Measurements from ENCODE around the gene FBXW12. TPM values are rescaled to one million over a fixed set of nuclear protein-coding genes. Genes with fewer than 3 reads are reported as not detected.
"Not testable (repeated sequence)": the region's sequence is repeated elsewhere in the genome, so short reads cannot be mapped to it uniquely, and the experiment has no call there.

The FBXW12 gene, protein sequence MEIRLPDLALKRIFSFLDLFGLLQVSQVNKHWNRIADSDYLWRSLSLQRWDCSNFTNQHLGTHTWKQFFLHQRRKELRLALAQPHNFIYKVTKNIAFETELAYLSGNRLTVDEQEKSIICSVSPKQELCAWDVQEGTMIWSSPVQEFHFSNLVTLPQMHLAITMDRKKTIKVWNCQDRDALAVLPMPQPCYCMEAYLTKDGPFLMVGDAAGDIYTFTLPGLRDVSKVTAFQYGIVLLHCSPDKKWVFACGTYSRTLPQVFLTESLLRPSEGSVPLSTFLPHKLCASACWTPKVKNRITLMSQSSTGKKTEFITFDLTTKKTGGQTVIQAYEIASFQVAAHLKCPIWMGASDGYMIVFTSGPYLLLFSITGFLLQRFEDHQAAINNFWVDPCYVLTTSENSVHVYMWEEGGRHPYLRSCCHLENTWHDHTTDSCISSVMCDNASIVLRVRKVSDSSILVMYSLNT
- total RNA-seq: not detected in 2 replicates

DNA sequence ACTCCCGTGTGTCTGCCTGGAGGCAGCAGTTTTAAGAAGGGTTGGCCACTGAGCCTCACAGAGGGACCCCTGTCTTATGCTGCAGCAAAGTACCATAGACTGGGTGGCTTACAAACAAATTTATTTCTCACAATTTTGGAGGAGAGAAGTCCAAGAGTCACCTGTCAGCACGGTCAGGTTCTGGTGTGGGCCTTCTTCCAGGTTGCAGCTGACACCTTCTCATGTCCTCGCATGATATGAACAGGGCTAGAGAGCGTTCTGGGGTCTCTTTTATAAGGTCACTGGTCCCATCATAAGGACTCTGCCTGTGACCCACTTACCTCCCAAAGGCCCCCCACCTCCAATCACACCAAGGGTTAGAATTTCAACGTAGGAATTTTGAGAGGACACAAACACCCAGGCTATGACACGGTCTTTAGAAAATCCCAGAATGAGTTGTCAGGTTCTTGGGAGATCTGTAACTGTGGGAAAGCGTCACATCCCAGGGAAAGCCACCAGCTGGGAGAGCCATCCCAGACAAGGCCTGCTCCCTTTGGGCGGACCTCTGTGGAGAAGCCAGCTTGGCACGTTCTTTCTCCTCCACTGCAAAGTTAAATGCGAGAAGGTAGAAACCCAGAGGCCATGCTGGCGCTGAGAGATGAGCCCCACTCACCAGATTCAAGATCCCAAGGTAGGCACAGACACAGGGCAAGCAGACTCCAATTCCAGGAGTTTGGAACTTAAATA is at the start of gene FBXW12:
Gene FBXW12, plus strand, starts transcription at position 569 of the 726 bp plus-strand sequence. CDS start 549 bp downstream, outside the sequence.
- DNase-seq (ENCODE audit: extremely low read depth, low read depth, low spot score): no peak

DNA sequence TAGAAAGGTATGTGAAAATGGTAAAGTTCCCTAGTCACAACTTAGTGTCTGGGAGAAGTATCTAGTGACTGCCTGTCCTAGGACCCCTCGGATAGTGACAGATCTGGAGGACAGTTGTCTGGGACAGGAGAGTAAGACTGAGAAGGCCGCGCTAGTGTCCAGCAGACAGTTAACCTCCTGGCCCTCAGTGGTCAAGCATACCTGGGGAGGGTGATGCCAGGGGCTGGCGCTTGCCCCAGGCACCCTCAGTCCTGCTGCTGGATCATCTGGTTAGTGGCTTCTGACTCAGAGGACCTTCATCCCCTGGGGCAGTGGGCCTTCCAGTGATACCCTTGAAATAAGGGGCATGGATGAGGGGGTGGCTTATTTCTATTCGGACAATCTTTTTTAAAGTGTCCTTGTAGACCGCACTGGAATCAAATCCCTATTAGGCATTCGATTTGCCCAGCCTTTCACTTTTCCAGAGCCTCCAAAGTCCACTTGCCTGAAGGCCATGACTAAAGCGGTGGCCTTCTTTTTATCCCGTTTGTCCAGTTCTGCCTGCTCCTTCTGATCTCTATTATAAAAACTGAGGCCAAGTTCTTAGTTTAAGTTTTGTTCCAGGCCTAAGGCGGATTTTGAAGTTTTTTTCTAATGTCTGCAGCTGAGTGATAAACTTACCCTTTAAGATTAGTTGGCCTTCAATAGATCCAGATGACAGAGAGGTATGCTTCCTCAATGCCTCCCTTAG is 40.1 kb upstream of the FBXW12 start:
- DNase-seq (ENCODE audit: extremely low read depth, low read depth, low spot score): not testable (repeated sequence)

DNA sequence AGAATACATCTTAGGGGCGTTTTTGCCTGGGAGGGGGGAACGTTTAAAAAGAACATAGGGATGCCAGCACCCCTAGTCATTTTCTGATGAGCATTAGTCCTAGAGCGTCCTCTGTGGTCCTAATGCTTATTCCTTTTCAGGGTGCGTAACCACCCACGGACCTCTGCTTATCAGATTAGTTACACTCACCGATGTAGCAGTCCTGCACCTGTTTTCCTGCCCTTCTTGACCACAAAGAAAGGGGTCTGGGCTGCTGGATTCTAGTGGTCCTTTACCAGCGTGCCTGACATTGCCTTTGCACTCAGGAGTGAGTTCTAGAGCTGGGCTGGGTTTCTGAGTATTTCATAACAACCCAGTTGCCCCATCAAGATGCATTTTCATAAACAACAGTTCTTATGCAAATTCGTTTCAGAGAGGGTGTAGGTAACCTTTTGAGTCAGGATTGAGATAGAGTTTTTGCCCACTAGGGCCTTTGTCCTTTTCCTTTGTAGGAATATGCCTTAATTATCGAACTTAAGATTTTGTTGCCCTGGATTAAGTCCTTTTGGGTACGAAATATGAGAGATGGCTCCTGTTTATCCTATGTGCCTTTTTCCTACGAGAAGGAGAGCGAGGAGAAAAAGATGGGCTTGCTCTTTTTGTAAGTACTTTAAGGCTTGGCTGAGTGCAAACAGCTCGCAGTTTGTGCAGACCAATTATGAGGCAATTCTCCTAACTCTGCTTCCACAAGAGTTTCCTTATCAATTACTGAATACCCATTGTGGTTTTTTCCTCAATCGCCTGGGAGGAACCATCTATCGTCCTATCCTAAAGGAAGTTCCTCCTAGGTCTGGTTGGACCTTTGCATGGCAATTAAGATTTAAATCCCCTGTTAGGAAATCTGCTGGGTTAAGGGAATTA is 38.4 kb upstream of the FBXW12 start, which contains the start of gene SPINK8:
Gene SPINK8, minus strand, starts transcription at position 316 of the 900 bp plus-strand sequence. CDS start 5,320 bp downstream, outside the sequence.
- DNase-seq (ENCODE audit: extremely low read depth, low read depth, low spot score): not testable (repeated sequence)

DNA sequence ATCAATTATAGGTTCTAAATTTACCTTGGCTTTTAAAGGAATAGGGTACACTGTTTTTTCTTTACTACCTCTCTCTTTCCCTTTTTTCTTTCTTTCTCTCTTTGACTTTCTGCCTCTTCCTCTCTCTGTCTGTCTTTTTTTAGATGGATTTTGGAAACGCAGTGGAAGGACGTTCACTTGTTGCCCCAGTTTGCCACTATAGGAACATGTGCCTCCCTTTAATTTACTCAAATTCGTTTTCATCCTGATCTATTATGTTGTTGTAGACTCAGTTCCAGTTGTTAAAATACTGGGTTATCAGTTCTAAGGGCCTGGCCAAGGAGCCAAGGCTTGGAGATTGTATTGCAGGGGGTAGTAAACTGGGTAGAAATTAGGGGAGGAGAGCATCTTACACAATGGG is 37.4 kb upstream of the FBXW12 start:
- DNase-seq (ENCODE audit: extremely low read depth, low read depth, low spot score): no peak

DNA sequence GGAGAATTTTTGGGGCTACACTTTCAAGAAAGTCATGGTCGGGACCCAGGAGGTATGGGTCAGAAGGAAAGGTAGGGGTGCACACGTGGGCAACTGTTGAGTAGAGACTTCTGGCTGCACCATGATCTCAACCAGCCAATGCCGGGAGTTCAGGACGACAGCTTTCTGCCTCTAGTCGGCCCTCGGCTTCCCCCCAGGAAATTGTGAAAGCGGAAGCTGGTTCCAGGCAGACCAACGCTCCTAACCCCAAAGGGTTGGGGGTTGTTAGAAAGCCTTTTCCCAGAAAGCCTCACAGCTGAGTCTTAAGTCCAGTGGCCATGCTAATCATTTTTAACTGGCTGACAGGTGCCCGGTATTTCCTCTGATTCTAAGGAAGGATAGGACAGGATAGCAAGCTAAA is 36.7 kb upstream of the FBXW12 start:
- DNase-seq (ENCODE audit: extremely low read depth, low read depth, low spot score): not testable (repeated sequence)

DNA sequence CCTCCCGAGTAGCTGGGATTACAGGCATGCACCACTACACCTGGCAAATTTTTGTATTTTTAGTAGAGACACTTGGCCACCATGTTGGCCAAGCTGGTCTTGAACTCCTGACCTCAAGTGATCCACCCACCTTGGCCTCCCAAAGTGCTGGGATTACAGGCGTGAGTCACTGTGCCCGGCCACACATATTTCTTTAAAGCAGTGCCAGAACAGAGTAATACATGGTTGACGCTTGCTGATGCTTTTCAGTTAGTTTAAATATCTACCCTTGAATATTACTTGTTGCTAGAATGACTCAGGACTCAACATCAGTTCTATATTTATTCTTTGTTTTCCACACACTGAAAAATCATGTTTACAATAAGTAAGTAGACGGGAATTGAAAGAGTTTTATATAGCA is 34.5 kb upstream of the FBXW12 start:
- DNase-seq (ENCODE audit: extremely low read depth, low read depth, low spot score): not testable (repeated sequence)

DNA sequence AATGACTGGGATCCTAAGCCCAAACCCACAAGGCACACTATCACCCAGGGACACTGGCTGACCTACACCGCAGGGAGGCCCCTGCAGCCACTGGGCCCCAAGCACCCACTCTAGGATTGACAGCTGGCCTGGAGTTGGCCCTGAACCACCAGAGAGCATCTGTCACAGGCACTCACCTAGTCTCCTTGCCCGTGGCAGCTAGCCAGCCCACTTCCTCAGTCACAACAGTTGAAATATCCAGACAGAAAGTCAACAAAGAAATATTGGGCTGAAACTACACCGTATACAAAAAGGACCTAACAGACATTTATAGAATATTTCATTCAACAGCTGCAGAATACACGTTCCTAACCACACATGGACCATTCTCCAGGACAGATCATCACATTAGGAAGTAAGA is 33.4 kb upstream of the FBXW12 start:
- no peak for DNase-seq (ENCODE audit: extremely low read depth, low read depth, low spot score)

DNA sequence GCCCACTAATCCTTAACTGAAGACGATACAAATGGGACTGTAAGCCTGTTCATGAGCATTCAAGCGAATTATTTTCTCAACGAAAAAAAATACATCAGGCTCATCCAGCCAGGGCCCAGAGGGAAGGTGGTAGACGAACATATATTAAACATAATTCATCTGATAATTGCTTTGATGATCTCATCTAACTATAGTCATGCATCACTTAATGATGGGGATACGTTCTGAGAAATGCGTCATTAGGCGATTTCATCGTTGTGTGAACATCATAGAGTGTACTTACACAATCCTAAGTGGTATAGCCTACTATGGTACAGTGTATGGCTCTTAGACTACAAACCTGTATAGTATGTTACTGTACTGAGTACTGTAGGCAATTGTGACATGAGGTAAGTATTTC is 28.6 kb upstream of the FBXW12 start:
- no peak for DNase-seq (ENCODE audit: extremely low read depth, low read depth, low spot score)

DNA sequence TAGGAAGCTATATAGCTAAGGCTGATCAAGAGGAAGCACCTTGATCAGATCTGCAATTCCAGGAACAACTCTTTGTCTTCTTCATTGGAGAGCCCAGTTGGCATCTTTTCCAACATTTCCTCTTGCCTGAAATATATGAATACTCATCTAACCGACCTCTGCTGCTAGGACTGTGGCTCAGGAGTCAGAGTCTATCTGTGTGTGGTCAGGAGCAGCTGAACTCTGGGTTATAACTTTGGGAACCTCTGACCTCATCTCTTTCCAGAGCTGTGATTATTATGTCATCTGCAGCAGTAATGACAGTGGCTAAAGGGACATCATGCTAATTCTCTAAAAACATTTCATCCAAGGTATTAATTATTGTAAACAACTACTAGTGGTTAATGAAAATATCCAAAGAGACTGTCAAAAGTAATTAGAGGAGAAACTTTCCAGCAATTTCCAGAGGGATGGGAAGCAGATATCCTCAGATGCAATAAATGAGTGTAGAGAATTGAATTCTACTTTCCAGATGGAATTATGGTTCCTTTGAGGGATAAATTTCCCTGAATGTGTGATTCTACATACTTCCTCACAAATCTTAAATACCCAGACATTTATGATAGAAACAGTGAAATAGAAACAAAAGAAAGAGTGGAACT is 27.0 kb upstream of the FBXW12 start:
- no peak for DNase-seq (ENCODE audit: extremely low read depth, low read depth, low spot score)

DNA sequence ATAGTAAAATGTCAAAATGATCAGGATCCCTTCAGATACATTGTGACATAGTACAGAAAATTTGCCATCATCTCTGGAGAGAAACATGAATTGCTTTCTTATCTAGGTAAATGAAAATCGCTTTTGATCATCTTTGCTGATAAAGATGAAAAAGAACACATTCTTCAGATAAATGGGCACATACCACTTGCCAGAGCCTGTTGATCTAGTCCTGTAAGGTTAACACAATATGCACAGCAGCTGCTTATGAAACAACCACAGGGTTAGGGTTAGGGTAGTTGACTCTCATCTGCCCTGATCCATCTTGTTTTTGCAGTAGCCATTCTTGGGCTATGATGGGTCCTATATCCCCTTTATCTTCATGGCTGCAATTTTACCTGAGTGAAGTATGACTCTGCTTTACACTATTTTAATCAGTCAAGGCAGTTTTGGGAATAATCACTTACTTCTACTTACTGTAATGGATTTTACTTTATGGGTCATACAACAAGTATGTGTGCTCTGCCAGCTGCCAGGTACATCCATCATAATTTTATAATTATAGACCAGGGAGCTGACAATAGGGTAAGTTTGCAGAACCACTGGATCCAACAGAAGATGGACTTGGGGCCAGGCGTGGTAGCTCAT is 26.0 kb upstream of the FBXW12 start:
- no peak for DNase-seq (ENCODE audit: extremely low read depth, low read depth, low spot score)

DNA sequence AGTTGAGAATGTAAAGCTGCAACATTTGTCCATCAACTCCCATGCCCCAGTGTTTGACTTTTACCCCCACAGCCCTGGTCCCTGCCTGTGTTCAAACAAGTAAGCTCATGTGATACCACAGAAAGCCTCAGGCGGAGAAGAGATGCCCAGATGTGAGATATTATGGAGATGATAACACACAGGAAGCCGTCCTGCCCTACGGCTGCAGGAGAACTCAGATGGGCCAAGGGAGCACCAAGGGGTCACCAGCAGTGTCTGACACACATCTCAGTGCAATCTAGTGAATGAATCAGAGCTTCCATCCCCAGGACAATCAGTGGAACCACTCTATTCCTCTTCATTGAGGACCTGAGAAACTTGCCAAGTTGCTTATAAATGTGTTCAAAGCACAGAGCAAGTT is 24.5 kb upstream of the FBXW12 start:
- no peak for DNase-seq (ENCODE audit: extremely low read depth, low read depth, low spot score)

DNA sequence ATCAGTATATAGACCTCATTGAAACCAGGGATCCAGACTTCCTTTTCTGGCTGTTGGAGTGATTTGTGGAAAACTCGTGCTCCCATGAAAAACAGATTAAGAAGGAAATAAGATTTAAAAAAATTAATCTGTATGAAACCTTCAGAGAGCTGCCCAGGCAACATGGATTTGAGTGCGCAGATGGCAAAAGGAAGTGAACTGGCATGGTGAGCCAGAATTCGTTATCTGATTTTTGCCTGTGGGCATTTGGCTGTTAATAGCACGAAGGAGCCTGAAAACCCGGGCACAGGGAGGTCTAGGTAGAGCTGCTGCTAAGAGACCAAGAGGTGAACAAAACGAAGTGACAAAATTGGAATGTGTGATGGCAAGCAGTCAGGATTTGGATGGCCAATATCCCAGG is 19.5 kb upstream of the FBXW12 start:
- no peak for DNase-seq (ENCODE audit: extremely low read depth, low read depth, low spot score)

DNA sequence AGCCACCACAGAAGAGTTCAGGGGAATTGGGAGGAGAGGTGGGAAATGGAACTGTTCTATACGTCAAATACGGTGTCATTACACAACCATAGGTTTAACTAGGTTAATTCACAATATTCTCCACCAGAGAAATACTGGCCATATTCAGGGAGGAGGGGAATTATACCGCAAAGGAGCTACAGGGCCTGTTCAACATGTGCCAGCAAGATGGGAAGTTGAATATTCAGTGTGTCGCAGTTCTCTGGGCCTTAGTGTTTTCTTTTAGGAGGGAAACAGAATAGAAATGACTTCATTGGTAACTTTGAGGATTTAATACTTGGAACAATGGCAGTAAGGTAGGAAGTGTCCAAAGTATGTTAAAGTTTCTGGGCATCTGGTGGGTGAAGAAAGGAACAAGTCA is 18.0 kb upstream of the FBXW12 start:
- DNase-seq (ENCODE audit: extremely low read depth, low read depth, low spot score): no peak

DNA sequence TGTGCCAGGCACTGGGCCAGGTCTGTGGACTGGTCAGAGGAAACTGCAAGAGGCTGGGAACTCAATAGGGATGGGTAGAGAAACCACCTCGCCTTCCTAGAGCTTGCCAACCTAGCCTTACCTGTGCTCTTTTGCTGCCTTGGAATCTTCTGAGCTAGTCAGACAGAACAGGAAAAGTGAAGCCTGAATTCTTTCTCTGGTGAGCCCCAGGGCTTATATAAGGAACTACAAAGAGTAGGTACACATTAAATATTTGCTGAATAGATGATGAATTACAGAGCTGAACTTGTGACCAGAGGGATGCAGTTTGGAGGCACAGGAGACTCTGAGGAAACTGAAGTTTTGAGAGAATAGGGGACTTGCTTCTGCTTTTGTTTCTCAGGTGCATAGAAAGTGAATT is 15.6 kb upstream of the FBXW12 start:
- DNase-seq (ENCODE audit: extremely low read depth, low read depth, low spot score): no peak

DNA sequence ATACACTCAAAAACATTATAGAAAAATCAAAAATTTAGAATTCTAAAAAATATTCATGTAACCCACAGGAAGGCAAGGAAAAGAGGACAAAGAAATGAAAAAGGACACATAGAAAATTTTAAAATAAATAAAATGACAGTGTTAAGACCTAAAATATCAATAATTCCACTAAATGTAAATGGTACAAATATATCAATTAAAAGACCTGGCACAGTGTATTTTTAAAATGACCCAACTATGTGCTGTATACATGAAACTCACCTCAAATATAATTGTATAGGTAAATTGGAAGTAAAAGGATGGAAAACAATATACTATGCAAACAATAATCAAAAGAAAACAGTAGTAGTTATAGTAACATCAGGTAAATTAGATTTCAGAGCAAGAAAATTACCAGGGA is 10.1 kb upstream of the FBXW12 start:
- no peak for DNase-seq (ENCODE audit: extremely low read depth, low read depth, low spot score)

DNA sequence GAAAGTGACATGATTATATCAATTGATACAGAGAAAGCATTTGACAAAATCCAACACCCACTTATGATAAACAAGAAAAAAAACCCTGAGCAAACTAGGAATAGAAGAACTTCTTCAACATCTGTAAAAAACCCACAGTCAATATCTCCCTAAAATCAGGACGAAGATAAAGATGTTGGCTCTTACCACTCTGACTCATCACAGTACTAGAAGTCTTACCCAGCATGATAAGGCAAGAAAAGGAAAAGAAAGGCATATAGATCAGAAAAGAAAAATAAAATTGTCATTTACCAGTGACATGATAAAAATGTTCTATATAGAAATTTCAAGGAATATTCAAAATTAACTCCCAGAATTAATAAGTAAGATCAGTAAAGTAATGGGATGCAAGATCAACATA is 7.2 kb upstream of the FBXW12 start:
- no peak for DNase-seq (ENCODE audit: extremely low read depth, low read depth, low spot score)

DNA sequence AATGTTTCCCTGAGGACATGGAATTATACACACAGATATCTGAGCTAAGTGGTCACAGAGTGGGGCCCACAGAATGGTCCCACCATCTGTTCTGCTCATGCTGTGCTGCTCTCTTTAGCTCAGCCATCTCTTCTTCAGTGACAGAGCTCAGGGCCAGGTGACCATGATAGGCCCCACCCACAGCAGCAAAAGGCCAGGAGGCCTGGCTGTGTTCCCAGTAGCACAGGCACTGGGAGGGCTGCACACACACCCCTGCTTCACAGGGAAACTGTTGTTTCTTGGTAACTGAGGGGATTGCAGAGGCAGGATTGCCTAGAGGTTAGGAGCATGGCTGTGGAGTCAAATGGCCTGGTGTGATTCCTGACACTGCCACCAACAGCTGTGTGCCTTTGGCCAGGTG is 4.8 kb upstream of the FBXW12 start:
- DNase-seq (ENCODE audit: extremely low read depth, low read depth, low spot score): no peak

DNA sequence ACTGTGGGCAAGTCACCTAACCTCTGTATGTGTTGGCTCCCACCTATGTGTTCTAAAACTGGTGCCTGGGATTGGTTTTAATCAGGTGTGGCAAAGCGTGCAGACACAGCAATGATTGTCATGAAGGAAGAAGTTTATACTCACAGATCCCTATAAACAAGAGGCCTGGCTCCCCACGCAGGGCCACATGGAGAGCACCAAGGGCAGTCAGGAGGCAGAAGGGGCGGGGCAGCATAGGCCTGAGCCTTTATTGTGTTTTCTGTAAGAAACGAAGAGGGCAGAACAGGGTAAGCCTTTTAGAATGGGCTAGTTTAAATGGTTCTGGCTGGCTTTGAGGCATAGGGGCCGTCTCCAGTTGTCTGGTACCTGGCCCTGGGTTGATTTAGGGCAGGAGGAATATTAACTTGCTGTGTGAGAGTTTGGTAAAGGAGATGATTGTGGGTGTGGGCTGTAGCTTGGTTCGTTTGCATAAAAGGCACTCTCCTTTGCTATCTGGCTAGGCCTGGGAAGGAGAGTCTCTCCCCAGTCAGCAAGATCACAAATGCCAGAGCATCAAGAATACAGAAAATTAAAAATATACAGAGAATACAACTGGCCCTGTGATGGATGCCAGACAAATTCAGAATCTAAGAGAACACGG is 2.2 kb upstream of the FBXW12 start:
- no peak for DNase-seq (ENCODE audit: extremely low read depth, low read depth, low spot score)

DNA sequence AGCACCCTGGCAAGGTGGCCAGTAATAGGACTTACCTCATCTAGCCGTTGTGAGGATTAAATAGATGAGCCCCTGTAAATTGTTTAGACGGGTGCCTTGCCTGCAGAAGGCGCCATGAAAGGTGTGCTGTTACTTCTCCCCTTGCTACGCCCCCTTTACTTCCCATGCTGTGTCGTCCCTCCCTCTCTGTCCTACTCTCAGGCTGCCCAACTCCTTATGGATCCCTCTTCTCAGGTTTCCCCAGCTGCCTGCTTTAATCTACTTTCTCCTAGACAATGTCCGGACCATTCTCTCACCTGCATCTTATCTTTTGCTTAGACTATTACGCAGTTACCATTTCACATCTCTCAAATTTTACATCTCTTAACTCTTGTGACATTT is 1.7 kb upstream of the FBXW12 start:
- DNase-seq (ENCODE audit: extremely low read depth, low read depth, low spot score): no peak

All from glomerular endothelial cell (primary cell).